ENCODE data around the gene EDIL3.

DNA sequence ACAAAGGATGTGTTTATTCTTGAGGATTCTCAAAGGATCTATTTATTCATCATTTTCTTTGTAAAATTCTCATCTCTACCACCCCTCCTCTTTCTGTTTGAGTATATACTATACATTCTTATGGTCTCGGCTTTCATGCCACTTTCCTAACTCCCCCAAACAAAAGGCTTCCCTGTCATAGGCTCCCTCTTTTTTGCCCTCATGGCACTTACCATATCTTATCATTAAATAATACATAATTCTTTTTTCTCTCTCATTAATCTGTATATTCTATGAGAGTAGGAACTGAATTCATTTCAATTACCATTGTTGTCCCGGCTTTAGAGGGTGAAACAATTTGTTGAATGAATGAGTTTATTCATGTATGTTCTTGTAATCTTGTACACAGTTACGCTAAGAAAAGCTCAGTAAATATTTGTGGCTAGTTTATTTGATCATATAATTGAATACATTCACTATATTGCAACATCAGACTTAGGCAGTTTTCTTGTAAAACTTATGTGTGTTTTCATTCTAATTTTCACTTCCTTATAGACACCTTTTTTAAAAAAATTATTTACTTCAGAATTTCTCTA lies 254.6 kb downstream of the EDIL3 start:
- TF ChIP-seq, protein P1, sequence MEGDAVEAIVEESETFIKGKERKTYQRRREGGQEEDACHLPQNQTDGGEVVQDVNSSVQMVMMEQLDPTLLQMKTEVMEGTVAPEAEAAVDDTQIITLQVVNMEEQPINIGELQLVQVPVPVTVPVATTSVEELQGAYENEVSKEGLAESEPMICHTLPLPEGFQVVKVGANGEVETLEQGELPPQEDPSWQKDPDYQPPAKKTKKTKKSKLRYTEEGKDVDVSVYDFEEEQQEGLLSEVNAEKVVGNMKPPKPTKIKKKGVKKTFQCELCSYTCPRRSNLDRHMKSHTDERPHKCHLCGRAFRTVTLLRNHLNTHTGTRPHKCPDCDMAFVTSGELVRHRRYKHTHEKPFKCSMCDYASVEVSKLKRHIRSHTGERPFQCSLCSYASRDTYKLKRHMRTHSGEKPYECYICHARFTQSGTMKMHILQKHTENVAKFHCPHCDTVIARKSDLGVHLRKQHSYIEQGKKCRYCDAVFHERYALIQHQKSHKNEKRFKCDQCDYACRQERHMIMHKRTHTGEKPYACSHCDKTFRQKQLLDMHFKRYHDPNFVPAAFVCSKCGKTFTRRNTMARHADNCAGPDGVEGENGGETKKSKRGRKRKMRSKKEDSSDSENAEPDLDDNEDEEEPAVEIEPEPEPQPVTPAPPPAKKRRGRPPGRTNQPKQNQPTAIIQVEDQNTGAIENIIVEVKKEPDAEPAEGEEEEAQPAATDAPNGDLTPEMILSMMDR (IDR thresholded peaks at IDR 0.05; ENCODE audit: low read depth, low read length): no peak
- no peak for TF ChIP-seq EZH2phosphoT487 (IDR thresholded peaks at IDR 0.05; ENCODE audit: low read depth)
